Spleen (tissue), 11 donors: Measurements from ENCODE around the gene CNN2. TPM values are rescaled to one million over a fixed set of nuclear protein-coding genes. Genes with fewer than 3 reads are reported as not detected.

ENCODE experiments used
- DNase-seq: peaks from one replicate; pipeline ENCODE4 v3.0.0-alpha.2; 2020
- H3K27ac ChIP-seq, 8 donors: fragments of 200-600 bp; sonication (generic) in 7 of 8; 1 replicate in 4 of 8; 2 replicates in 4 of 8; pipeline versions ENCODE4 v1.5.0 to v1.8.0; 2016 to 2021; ENCODE audit warnings: inconsistent platforms in 4 of 8, mild to moderate bottlenecking in 4 of 8, moderate library complexity in 1 of 8
- H3K27me3 ChIP-seq, 7 donors: fragments of 200-600 bp; sonication (generic) in 6 of 7; replicated peaks in 1 of 7; 1 replicate in 4 of 7; 2 replicates in 3 of 7; pipeline versions ENCODE4 v1.5.0 to v1.8.0; 2016 to 2021; ENCODE audit warnings: inconsistent platforms in 3 of 7, mild to moderate bottlenecking in 1 of 7
- H3K36me3 ChIP-seq, 6 donors: fragments of 200-600 bp; sonication (generic) in 5 of 6; 1 replicate in 4 of 6; 2 replicates in 2 of 6; pipeline versions ENCODE4 v1.5.0 to v1.8.0; 2016 to 2021; ENCODE audit warnings: inconsistent platforms in 2 of 6
- H3K4me1 ChIP-seq, 6 donors: fragments of 200-600 bp; sonication (generic) in 5 of 6; 1 replicate in 3 of 6; 2 replicates in 3 of 6; pipeline versions ENCODE4 v1.5.0 to v1.8.0; 2016 to 2021; ENCODE audit warnings: inconsistent platforms in 3 of 6
- H3K4me3 ChIP-seq, 8 donors: fragments of 200-600 bp; sonication (generic) in 7 of 8; 1 replicate in 4 of 8; 2 replicates in 4 of 8; pipeline versions ENCODE4 v1.5.0 to v1.8.0; 2016 to 2021; ENCODE audit warnings: inconsistent platforms in 4 of 8, mild to moderate bottlenecking in 4 of 8, moderate library complexity in 2 of 8
- H3K9me3 ChIP-seq, 8 donors: fragments of 200-600 bp; sonication (generic) in 7 of 8; 1 replicate in 4 of 8; 2 replicates in 4 of 8; pipeline versions ENCODE4 v1.5.0 to v1.8.0; 2016 to 2021; ENCODE audit warnings: inconsistent platforms in 4 of 8
- POLR2A ChIP-seq, 3 donors: fragments of 450-650 bp; IDR thresholded peaks; one replicate each; pipeline ENCODE4 v1.5.1; 2017; ENCODE audit warnings: antibody characterized with exemption in 3 of 3, mild to moderate bottlenecking in 1 of 3
- POLR2AphosphoS5 ChIP-seq, 3 donors: sonication (generic); formaldehyde crosslinking; IDR thresholded peaks; one replicate each; pipeline ENCODE4 v1.5.1; 2017; ENCODE audit warnings: antibody characterized with exemption in 3 of 3
- WGBS, 5 donors: extraction: QIAGEN DNeasy Blood & Tissue Kit in 3 of 5; methylation state at CpG; one replicate each; pipeline versions ENCODE4 v1.1.5 to v1.1.7; 2013 to 2018; 5-methylcytosine and 5-hydroxymethylcytosine counted together
- intact Hi-C: fragments of 100-400 bp; cut with DNase I; formaldehyde crosslinking; loops from one replicate; pipeline ENCODE4 v1.15.0; 2023; ENCODE audit warnings: low total_unique reads
- polyA plus RNA-seq, 3 donors: library from polyadenylated mRNA; stranded (reverse); fragments of 200-250 nt; gene quantifications; one replicate each; pipeline ENCODE4 v1.2.1, GENCODE V29; 2013
- total RNA-seq, 7 donors: library from RNA; depleted of rRNA in 3 of 7; stranded (reverse); fragments of >200 nt in 3 of 7; fragmentation: NEBNext Ultra II Directional in 4 of 7; extraction: Animal tissue kit (Norgen Biotek cat#: 25700) in 4 of 7; gene quantifications; one replicate each; pipeline versions ENCODE4 v1.1.0 to v1.2.1, GENCODE V29; 2016 to 2021
- TF ChIP-seq, protein P1 (sequence below), 11 experiments: fragments of 200-600 bp in 7 of 11; fragments of 450-650 bp in 4 of 11; sonication (generic) in 4 of 11; IDR thresholded peaks in 8 of 11; conservative IDR thresholded peaks in 3 of 11; 1 replicate in 7 of 11; 2 replicates in 4 of 11; pipeline versions ENCODE4 v1.4.0 to v1.8.0; 2016 to 2021; ENCODE audit warnings: antibody characterized with exemption in 11 of 11, inconsistent platforms in 4 of 11, mild to moderate bottlenecking in 1 of 11
- donor health status: healthy with polysubstance abuse.
- donor health status: DM: no; HTN: no; CAD: no; lungs with moderate emphysema.
- donor health status: DM: no; HTN: no; CAD: no.
- donor health status: Bipolar disorder and iron deficiency.
- donor health status: healthy.
- donor health status: DM: no; HTN: no; CAD: no.
- donor health status: DM: yes; HTN: yes; CAD: no.

CNN2 gene
- total and polyA plus RNA-seq, 10 donors: 102 to 296 (median 188) TPM

DNA sequence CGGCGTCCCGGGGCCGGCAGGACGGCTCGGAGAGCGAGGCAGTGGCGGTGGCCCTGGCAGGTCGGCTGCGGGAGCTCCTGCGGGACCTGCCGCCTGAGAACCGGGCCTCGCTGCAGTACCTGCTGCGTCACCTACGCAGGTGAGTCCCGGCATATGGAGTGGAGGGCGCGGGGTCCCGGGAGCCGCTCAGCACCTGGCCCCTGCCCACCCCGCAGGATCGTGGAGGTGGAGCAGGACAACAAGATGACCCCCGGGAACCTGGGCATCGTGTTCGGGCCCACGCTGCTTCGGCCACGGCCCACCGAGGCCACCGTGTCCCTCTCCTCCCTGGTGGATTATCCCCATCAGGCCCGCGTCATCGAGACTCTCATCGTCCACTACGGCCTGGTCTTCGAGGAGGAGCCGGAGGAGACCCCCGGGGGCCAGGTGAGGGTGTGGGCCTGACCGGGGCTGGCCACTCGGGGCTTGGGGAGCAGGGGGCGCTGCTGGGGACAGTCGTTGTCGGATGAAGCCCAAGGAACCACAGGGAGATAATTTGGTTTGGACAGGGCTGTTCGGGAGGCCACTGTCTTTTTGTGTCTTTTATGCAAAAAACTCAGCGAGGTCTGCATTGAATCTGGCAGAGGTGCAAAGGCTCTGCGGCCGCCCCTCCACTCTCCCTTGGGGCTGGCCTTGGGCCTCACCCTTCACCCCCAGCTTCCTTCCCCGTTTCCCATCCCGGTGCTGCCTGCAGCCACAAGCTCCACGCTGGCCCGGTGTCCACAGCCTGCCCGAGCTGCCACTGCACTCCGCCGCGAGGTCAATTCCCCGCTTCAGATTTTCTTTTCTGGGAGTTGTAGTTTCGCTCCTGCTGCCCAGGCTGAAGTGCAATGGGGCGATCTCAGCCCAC is 56.8 kb downstream of the CNN2 start:
- intact Hi-C loops: no loop called here
- peak; percentile 49 to 78 (median 62) for TF ChIP-seq POLR2AphosphoS5 (IDR thresholded peaks at IDR 0.05)
- TF ChIP-seq, protein P1, sequence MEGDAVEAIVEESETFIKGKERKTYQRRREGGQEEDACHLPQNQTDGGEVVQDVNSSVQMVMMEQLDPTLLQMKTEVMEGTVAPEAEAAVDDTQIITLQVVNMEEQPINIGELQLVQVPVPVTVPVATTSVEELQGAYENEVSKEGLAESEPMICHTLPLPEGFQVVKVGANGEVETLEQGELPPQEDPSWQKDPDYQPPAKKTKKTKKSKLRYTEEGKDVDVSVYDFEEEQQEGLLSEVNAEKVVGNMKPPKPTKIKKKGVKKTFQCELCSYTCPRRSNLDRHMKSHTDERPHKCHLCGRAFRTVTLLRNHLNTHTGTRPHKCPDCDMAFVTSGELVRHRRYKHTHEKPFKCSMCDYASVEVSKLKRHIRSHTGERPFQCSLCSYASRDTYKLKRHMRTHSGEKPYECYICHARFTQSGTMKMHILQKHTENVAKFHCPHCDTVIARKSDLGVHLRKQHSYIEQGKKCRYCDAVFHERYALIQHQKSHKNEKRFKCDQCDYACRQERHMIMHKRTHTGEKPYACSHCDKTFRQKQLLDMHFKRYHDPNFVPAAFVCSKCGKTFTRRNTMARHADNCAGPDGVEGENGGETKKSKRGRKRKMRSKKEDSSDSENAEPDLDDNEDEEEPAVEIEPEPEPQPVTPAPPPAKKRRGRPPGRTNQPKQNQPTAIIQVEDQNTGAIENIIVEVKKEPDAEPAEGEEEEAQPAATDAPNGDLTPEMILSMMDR (IDR thresholded peaks at IDR 0.05 in 8 of 11, conservative IDR thresholded peaks at IDR 0.05 in 3 of 11): no peak
- no peak for TF ChIP-seq POLR2A (IDR thresholded peaks at IDR 0.05)
- H3K4me1 ChIP-seq: peaks cover 23 to 100% (median 84%) of the 10 kb centered on the region in 6 donors
- H3K9me3 ChIP-seq: no peaks in the 10 kb centered on the region
- DNase-seq: peak; percentile 83
- H3K36me3 ChIP-seq: peaks cover 4 to 100% (median 85%) of the 10 kb centered on the region in 6 donors
- no peaks in the 10 kb centered on the region for H3K27me3 ChIP-seq
- peak overlapping the region in 1 of 8 donors; percentile 37 for H3K4me3 ChIP-seq
- peak overlapping the region in 5 of 8 donors; percentile 20 to 97 (median 52) for H3K27ac ChIP-seq
- 79 to 87% (median 81%) methylated on average over 46 to 59 of the region's 59 CpGs for WGBS, 5 donors

DNA sequence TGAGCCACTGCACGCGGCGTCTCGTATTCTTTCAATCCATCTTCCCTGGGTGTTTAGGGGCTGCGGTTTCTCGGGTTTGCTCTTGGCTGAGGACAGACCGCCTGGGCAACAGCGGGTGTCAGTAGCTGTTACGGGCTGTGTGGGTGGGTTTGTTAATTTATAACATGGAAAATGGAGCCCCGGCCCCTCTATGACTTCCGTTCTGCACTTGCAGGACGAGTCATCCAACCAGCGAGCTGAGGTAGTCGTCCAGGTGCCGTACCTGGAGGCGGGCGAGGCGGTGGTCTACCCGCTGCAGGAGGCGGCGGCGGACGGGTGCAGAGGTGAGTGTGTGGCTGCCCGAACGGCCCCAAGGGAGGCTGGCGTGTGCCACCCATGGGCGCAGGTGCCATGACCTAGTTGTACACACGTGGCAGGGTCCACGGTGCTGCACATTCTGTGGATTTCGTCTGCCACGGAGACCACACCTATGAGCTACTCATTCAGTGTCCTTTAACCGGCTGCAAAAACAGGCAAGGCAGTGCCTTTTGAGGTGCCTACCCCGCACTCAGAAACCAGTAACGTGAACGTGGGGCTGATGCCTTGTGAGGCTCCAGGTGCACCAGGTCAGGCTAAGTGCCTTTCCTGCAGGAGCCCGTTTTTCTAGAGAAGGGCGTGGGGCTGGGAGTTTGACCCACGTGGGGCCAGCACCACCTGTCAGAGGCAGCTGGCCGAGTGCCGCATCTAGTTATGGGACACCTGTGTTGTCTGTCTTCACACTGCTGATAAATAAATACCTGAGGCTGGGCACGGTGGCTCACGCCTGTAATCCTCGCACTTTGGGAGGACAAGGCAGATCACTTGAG is 57.8 kb downstream of the CNN2 start:
- H3K27ac ChIP-seq: peak overlapping the region in 3 of 8 donors; percentile 20 to 97 (median 93)
- DNase-seq: no peak
- H3K4me1 ChIP-seq: peaks cover 34 to 100% (median 88%) of the 10 kb centered on the region in 6 donors
- no peaks in the 10 kb centered on the region for H3K9me3 ChIP-seq
- TF ChIP-seq POLR2AphosphoS5 (IDR thresholded peaks at IDR 0.05): peak; percentile 49 to 79 (median 53)
- TF ChIP-seq, protein P1 (IDR thresholded peaks at IDR 0.05 in 8 of 11, conservative IDR thresholded peaks at IDR 0.05 in 3 of 11): no peak
- WGBS, 5 donors: 80 to 88% (median 83%) methylated on average over 29 to 43 of the region's 43 CpGs
- peaks cover 4 to 100% (median 88%) of the 10 kb centered on the region in 6 donors for H3K36me3 ChIP-seq
- no peak overlapping the region for H3K4me3 ChIP-seq
- intact Hi-C loops: no loop called here
- H3K27me3 ChIP-seq: no peaks in the 10 kb centered on the region

DNA sequence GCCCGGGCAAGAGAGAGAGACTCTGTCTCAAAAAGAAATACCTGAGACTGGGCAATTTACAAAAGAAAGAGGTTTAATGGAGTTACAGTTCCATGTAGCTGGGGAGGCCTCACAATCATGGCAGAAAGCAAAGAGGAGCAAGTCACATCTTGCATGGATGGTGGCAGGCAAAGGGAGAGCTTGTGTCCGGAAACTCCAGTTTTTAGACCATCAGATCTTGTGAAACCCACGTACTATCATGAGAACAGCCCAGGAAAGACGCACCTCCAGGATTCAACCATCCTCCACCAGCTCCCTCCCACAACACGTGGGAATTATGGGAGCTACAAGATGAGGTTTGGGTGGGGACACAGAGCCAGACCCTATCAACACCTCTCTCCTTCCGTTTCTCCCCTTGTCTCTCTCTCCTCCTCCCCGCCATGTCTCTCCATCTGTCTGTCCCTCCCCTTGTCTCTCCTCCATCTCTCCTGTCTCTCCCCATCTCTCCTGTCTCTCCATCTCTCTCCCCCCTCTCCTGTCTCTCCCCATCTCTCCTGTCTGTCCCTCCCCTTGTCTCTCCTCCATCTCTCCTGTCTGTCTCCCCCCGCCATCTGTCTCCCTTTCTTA is 58.7 kb downstream of the CNN2 start:
- Histone ChIP-seq H3K4me3 (no peak overlapping the region), H3K4me1 (peaks cover 37 to 100% (median 89%) of the 10 kb centered on the region in 6 donors), H3K36me3 (peaks cover 4 to 100% (median 84%) of the 10 kb centered on the region in 6 donors), H3K27ac (peak overlapping the region in 3 of 8 donors; percentile 87 to 93 (median 91)), H3K9me3 (no peaks in the 10 kb centered on the region), H3K27me3 (no peaks in the 10 kb centered on the region)
- intact Hi-C loops: no loop called here
- 77 to 89% (median 83%) methylated on average over 8 of the region's 8 CpGs for WGBS, 5 donors
- peak in 1 of 3 donors; percentile 47 for TF ChIP-seq POLR2AphosphoS5 (IDR thresholded peaks at IDR 0.05)
- no peak for TF ChIP-seq POLR2A (IDR thresholded peaks at IDR 0.05)
- DNase-seq: no peak
